Measurements from ENCODE around the gene PPARD. TPM values are rescaled to one million over a fixed set of nuclear protein-coding genes. Genes with fewer than 3 reads are reported as not detected.

PPARD gene
- total and polyA plus RNA-seq, 2 of the 13 experiments (the other 11 are each of a cell fraction or from before 2014, with no cell fraction given), result 6.1 to 13.3 TPM

GRCh38 chr6:35468181-35468979 lies 126.0 kb downstream of the PPARD start, which contains the start of gene RPL10A (continued):
- TF ChIP-seq ZNF407 (CRISPR knock-in tag; IDR thresholded peaks at IDR 0.05; ENCODE audit: not compliant biosample characterization) (peak; percentile 77), NR2F2 (IDR thresholded peaks at IDR 0.05; ENCODE audit: borderline replicate concordance, low read depth) (peak; percentile 68; the same call in 1 of the 2 replicates), MXD1 (CRISPR knock-in tag; IDR thresholded peaks at IDR 0.05) (peak; percentile 94), ZNF7 (CRISPR knock-in tag; IDR thresholded peaks at IDR 0.05) (no peak; the same call in 1 of the 2 replicates), CAMTA2 (CRISPR knock-in tag; IDR thresholded peaks at IDR 0.05; ENCODE audit: borderline replicate concordance) (peak; percentile 85; the same call in 1 of the 2 replicates), CSRNP1 (CRISPR knock-in tag; IDR thresholded peaks at IDR 0.05) (peak; percentile 99), HMG20A (CRISPR knock-in tag; IDR thresholded peaks at IDR 0.05; ENCODE audit: borderline replicate concordance) (0 out of 2 replicates have a peak, but pooled peaks have one; percentile 39), ZNF670 (CRISPR knock-in tag; IDR thresholded peaks at IDR 0.05; ENCODE audit: borderline replicate concordance) (peak; percentile 95), ZSCAN25 (CRISPR knock-in tag; IDR thresholded peaks at IDR 0.05) (peak; percentile 76), ELF3 (CRISPR knock-in tag; IDR thresholded peaks at IDR 0.05) (peak; percentile 95), TMF1 (CRISPR knock-in tag; IDR thresholded peaks at IDR 0.05; ENCODE audit: low read depth) (peak; percentile 95), ARNT (IDR thresholded peaks at IDR 0.05) (no peak), PHF20 (CRISPR knock-in tag; IDR thresholded peaks at IDR 0.05) (peak; percentile 87), NRL (CRISPR knock-in tag; IDR thresholded peaks at IDR 0.05; ENCODE audit: borderline replicate concordance) (peak; percentile 97), AHR (CRISPR knock-in tag; IDR thresholded peaks at IDR 0.05) (peak; percentile 94; the same call in 1 of the 2 replicates), ZNF431 (CRISPR knock-in tag; IDR thresholded peaks at IDR 0.05; ENCODE audit: borderline replicate concordance, low read depth) (peak; percentile 91; the same call in 1 of the 2 replicates), ZNF33A (CRISPR knock-in tag; IDR thresholded peaks at IDR 0.05; ENCODE audit: borderline replicate concordance) (peak; percentile 80; the same call in 1 of the 2 replicates), PRPF4 (IDR thresholded peaks at IDR 0.05; ENCODE audit: low read depth, low read length, poor library complexity, severe bottlenecking) (no peak)

Data from HepG2 (cell line).